GM15510 (cell line): ENCODE data around the gene C1QTNF1.

ENCODE experiments used
- POLR2A ChIP-seq: IDR thresholded peaks from 3 replicates; pipeline ENCODE4 v1.6.1; 2011; ENCODE audit warnings: borderline replicate concordance; ENCODE audit not compliant: insufficient read length; ENCODE audit errors: extremely low read depth

C1QTNF1 gene

DNA sequence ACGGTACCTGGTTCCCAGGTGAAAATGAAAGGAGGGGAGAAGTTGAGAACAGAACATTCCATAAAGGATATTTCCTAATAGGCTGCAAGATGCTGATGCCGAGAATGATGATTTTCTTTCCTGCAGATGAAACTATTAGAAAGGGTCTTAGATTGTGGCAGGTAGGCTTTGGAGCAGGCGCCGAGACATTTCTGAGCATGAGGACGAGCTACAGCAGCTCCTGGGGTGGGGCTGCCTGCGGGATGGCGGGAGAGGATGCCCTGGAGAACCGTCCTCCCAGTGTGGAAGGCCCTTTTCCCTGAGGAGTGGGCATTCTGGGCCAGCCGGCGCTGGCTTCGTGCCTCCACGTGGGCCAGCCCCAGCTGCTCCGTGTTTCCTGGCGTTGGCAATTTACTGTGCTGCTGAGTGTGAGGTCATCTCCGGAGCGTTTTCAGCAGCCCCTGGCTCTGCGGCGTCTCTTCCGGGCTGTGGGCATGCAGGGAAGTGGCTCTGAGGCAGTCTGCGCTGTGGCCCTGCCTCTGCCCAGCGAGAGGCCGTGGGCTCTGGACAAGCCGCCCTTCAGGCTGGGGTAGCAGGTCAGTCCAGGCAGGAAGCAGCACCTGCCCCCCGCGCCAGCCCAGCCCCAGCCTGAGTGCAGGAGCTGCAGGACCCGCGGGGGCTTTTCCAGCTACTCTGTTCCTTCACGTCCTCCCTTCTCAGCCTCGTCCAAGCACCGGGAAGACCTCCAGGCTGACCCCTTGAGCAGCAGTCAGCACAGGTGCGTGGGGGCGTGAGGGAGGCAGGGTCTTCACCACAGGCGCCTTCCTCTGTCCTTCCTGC lies 62.8 kb downstream of the C1QTNF1 start:
- no peak for TF ChIP-seq POLR2A

DNA sequence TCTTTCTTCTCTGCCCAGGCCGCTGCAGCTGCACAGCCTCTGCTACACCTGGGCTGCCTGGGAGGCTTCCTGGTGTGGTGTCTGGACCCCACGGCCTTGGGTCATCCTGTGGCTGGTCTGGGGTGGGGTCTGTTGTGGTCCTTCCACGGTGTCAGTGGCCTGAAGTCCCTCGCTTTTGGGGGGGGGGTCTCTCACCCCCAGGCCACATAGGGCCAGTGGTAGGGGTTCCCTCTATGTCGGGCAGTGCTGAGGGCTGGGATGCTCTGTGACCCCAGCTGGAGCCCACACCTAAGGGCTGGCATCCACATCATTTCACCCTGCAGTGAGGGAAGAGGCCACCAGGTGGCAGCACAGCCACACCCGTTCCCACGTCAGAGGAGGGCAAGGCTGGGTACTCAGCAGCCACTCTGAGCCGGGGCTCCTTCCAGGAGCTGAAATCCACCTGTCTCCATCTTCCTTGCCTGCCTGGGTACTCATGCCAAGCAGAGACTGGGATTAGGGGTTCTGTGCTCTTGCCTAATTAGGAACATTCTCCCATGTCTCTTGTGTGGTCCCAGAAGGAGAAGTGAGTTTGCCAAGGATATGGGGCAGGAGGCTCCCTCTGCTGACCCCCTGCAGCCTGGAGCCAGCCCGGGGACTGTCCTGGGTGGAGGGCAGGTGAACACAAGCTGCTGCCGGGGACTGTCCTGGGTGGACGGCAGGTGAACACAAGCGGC lies 63.6 kb downstream of the C1QTNF1 start:
- no peak for TF ChIP-seq POLR2A

DNA sequence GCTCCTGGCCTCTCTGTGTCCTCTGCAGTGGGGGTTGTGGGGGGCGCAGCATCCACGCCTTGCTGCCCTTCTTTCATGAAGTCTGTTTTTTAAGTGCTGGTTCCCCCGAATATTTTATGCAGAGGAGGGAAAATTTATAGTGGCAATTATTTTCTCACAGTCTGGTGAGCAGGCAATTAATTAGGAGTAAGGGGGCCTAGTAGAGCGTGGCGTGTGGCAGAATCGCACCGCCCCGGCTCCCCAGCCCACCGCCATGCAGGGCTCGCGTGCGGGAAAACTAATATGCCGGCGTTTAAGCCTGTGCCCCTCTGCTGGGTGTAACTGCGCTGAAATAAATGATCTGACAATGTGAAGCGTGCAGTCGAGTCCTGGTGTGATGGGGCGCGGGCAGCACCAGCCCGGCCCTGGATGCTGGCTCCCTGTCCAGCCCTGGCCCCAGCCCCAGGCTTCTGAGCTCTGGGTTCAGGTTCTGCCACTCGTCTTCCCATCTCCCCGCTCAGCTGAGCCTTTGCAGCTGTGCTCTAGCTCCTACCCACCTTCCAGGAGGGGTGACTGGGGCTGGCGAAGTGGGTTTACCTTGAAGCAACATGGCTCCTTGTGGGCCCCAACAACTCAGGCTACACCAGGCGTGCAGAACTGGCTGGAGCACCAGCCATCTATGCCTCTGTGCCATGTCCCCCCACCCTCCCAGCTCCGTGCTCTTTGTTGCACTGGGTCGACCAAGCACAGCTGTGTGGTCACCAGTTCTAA lies 64.5 kb downstream of the C1QTNF1 start:
- no peak for TF ChIP-seq POLR2A

DNA sequence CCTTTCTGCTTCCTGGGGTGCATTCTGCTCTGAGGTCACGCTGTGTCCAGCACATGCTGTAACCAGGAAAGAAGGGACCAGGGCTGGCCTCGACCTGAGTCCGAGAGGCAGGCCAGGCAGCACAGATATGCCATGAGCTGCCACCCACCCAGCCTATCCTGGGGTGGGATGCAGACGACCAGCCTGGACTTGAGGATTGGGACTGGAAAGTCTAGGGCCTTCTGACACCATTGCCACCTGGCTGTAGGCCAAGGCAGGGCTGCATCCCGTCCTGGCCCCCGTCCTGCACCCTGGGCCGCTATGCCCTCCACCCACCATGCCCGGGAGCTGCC lies 65.0 kb downstream of the C1QTNF1 start:
- no peak for TF ChIP-seq POLR2A

DNA sequence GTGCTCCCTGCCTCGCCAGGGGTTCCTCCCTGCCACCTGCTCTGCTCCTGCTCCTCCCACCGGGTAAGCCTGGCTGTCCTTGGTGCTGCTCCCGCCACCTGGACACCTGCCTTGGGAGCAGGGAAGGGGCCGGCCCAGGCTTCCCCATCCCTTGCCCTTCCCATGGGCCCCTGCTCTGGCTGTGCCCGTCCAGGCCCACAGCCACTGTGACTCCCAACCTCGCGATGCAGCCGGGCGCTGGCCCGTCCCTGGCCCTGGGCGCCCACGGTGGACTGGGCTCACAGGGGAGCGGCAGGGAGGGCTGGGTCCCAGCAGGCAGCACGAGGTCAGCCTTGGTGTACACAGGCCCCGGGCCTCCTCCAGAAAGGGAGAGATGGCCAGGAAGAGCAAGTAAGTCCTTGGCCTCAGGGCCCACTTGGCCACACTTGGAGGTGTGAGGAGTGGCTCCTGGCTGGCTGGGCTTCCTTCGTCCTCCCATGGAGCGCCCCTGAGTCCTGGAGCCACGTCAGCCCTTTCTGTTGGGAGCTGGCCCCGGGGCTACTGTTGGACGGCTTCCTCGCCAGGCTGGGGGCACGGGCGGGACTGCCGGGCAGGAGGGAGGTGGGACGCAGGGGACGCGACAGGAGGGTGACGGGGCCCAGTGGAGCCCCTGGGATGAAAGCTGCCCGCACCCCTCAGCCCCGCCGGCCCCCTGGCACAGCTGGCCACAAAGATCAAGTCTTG lies 65.9 kb downstream of the C1QTNF1 start:
- TF ChIP-seq POLR2A = no peak

DNA sequence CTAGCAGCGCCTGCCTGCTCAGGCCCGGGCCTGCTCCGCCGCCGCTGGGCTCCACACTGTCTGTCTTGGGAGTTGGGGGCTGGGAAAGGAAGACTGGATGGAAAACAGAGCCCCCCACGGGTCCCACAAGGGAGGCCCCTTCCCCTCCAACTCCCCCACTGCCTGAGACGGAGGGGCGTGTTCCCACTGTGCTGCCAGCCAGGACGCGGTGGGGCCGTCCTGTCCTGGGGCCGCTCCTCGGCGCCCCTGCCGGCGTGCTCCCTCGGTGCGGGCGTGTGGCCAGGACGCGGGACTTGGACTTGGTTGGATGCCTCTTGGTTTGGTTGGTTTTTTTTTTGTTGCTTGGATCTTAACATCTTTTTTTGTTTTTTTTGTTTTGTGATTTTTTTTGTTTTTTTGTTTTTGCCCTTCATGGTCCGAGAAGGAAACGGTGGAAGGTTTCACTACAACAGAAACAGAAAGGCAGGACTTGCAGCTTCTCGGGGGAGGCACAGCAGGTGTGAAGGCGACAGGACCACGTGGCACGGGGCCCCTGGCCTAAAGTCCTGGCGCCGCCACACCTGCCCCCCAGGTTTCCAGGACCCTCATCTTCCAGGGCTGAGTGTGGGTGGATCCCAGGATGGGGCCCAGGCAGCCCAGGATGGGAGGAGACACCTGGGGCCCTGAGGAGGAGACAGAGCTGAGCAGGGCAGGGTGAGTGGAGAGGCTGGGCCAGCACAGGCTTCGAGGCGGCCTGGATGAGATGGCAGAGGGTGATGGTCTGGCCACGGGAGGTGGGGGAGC lies 66.7 kb downstream of the C1QTNF1 start:
- TF ChIP-seq POLR2A = no peak

DNA sequence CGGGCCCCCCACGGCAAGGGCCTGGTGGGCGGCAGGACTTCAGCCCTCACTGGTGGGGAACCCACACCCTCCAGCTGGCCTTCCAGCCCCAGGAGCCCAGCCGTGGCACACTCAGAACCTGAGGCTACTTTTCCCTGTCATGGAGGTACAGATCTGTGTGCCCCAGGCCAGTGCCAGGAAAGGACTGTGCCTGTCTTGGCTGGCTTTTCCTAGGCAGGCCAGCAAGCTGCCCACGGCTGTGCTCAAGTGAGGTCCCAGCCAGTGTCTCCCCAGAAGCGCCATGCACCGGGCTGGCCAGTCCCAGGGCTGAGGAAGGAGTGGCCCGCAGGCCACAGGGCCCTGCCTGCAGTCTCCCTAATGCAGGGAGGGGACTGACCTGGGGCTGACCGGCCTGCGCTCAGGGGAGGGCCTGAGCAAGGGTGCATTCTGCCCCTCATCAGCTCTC lies 67.3 kb downstream of the C1QTNF1 start:
- no peak for TF ChIP-seq POLR2A

DNA sequence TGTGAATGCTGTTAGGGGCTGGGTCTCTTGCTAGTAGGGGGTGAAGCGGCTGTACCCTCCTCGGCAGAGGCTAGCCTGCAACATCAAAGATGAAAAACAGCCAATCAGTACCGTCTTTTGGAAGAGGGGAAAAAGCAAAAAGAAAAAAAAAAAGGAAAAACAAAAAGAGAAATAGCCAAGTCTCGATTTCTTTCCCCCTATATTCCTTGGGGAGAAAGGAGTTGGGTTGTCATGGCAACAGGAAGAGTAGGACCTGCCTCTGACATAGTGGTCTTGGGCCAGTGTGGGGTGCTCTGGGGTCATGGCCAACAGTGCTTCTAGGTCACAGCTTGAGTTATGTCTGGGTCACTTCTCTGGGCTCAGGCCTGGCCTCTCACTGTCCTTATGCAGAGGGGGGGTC lies 68.6 kb downstream of the C1QTNF1 start:
- TF ChIP-seq POLR2A = no peak

DNA sequence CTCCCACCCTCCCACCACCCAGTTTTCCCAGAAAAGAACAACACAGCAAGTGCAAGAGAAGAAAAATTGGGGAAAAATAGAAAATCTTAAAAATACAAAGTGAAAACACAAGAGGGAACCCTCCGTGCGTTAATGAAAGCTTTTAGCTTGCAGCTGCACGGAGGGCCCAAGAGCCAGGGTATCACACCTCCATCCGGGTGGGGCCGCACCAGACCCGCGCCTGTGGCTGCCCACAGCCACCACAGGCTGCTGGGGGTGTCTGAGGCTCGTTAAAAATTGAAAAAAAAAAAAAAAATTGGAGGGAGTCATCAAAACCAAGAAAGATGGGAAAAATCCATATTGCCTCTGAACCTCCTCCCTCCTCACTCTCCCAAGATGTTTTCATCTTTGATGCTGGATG lies 69.3 kb downstream of the C1QTNF1 start:
- no peak for TF ChIP-seq POLR2A

DNA sequence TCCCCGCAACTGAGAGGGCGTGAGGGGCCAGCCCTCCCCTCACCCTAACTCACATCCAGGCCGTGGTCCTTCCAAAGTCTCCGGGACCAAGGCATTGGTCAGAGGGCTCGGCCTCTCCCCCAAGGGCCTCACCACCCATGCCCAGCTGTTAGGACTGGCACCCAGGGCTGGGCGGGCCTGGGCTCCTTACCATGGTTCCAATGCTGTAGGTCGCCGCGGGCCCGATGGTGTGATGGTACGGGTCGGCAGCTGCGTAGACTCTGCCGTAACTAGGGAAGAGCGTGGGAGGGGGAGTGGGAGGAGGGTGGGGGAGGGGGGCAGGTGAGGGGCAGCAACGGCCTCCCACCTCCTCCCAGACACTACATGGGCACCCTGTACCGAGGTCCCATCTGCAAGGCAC lies 70.3 kb downstream of the C1QTNF1 start:
- TF ChIP-seq POLR2A = no peak

DNA sequence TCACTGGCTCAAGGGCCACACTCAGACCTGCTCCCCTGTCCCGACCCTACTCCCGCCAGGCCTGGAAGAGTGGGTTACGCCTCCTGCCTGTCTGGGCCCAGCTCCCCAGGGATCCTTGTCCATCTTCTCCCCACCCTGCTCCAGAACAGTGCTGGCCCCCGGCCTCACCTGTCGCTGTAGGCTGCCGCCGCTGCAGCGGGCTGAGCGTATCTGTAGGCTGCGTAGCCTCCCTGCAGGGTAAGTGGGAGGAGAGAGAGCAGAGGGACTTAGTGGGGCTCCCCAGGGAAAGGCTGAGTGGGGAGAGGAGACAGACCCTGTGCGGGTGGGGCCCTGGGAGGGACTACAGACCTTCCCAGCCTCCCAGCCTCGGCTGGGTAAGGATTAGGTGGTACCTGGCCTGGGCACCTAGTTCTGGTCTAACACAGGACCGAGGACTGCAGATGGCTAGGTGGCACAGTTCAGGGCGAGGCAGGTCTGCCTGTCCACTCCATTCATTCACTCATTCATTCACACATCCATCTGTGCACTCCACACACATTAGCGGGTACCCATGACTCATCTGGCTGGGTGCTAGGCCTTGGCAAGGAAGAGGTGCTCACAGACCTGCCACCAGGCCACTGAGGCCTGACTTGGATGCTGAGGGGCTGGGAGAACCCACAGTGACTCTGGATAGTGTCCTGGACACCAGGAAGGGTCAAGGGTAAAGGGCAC lies 71.5 kb downstream of the C1QTNF1 start:
- no peak for TF ChIP-seq POLR2A

DNA sequence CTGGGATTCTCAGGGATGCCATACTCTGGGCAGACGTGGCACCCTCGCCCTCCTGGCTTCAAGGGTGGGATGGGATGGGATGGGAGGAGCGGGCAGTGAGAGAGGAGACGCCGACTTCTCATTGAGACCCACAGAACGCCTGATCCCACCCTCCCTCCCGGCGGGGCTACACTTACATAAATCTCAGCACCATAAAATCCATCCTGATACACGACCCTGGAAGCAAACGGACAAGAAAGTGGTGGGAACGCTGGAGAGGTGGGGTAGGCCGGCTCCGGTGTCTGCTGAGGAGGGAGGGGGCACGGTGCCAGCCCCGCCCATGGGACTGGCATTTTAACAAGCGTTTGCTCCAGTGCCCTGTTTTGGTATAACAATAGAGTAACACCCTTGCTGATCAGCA lies 72.5 kb downstream of the C1QTNF1 start:
- no peak for TF ChIP-seq POLR2A

DNA sequence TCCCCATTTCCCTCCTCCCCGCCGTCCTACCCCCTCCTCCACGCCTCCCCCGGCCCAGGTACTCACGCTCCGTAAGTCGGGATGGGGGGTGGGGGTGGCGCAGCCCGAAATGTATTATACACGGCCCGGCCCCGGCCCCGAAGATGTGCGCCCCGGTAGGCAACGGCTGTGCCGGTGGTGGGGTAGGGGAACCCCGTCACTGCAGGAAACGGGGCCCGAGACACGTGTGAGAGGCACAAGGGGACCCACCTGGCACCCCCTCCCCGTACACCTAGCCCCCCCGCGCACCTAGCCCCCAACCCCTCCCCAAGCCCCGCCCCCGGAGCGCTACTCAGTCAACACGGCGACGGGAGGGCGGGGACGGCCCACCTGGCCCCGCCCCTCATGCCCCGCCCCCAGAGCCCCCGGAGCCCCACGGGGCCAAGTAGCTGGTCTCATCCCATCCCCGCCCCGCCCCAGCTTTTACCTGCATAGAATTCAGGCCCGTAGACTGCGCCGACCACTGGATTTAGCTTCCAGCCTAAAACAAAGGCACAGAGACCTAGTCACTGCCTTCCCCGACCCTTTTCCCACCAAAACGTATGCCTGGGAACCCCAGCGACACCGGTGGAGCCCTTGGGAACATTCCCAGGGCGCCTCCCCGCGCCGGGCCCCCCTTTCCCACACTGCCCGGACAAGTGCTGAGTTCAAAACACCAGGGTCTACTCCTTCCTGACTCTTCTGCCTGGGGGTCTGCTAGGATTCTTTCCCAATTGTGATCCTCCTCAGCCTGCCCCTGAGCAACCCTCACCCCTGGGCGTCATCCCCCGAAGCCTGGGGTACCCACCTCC lies 73.5 kb downstream of the C1QTNF1 start:
- TF ChIP-seq POLR2A = no peak
